Thoracic aorta (tissue), 2 donors: Measurements from ENCODE around the gene AAGAB. TPM values are rescaled to one million over a fixed set of nuclear protein-coding genes. Genes with fewer than 3 reads are reported as not detected.
A peak's percentile ranks its signal among the peaks of the same experiment; 100 is the strongest.

Experiments
- ATAC-seq: fragments of 150-250 bp; one replicate; pipeline ENCODE4 v1.8.0; 2017; ENCODE audit warnings: low read depth; ENCODE audit not compliant: insufficient number of reproducible peaks, low FRiP score
- DNase-seq: peaks from one replicate; pipeline ENCODE4 v3.0.0-alpha.2; 2020; ENCODE audit warnings: low spot score
- H3K27ac ChIP-seq, 2 donors: fragments of 200-600 bp; sonication (generic); 1 replicate in 1 of 2; 2 replicates in 1 of 2; pipeline ENCODE4 v1.5.1; 2016; ENCODE audit warnings: mild to moderate bottlenecking in 2 of 2, moderate library complexity in 2 of 2
- H3K27me3 ChIP-seq: fragments of 200-600 bp; sonication (generic); replicated peaks from 2 replicates; pipeline ENCODE4 v1.6.0; 2016; ENCODE audit warnings: mild to moderate bottlenecking; ENCODE audit not compliant: insufficient read depth
- H3K36me3 ChIP-seq: fragments of 200-600 bp; sonication (generic); one replicate; pipeline ENCODE4 v1.5.1; 2016
- H3K4me1 ChIP-seq, 2 donors: fragments of 200-600 bp; sonication (generic); 1 replicate in 1 of 2; 2 replicates in 1 of 2; pipeline versions ENCODE4 v1.5.1 to v1.6.0; 2016; ENCODE audit warnings: low read depth in 2 of 2, mild to moderate bottlenecking in 1 of 2; ENCODE audit not compliant: control insufficient read depth in 1 of 2
- H3K4me3 ChIP-seq: fragments of 200-600 bp; sonication (generic); 2 replicates; pipeline ENCODE4 v1.5.1; 2016; ENCODE audit warnings: mild to moderate bottlenecking
- H3K9me3 ChIP-seq: fragments of 200-600 bp; sonication (generic); 2 replicates; pipeline ENCODE4 v1.5.1; 2016
- CTCF ChIP-seq: fragments of 200-600 bp; sonication (generic); IDR thresholded peaks from one replicate; pipeline ENCODE4 v1.5.1; 2019; ENCODE audit warnings: antibody characterized with exemption
- total RNA-seq, 2 donors: library from RNA; depleted of rRNA; stranded (reverse); fragments of >200 nt; gene quantifications; one replicate each; pipeline versions ENCODE4 v1.1.0 to v1.2.3, GENCODE V29; 2016

AAGAB gene
- total RNA-seq, 2 donors from 2014 or later, result 26.0 to 26.7 TPM

GRCh38 chr15:67192185-67192820 lies 62.2 kb downstream of the AAGAB start:
- no peaks in the 10 kb centered on the region for H3K9me3 ChIP-seq
- peak overlapping the region; percentile 62 to 95 for H3K27ac ChIP-seq
- H3K4me1 ChIP-seq, result peaks cover 32 to 85% of the 10 kb centered on the region in 2 donors
- no peak overlapping the region for H3K4me3 ChIP-seq
- H3K27me3 ChIP-seq, result no peaks in the 10 kb centered on the region
- no peak for DNase-seq
- peaks cover 18% of the 10 kb centered on the region for H3K36me3 ChIP-seq
- ATAC-seq, result no peak
- TF ChIP-seq CTCF, result no peak

- H3K9me3 ChIP-seq, result no peaks in the 10 kb centered on the region
- H3K4me1 ChIP-seq, result peaks cover 41 to 87% of the 10 kb centered on the region in 2 donors
- ATAC-seq (no peak), DNase-seq (no peak)
- no peak overlapping the region for H3K4me3 ChIP-seq
- H3K36me3 ChIP-seq, result peaks cover 19% of the 10 kb centered on the region
- no peaks in the 10 kb centered on the region for H3K27me3 ChIP-seq
- peak overlapping the region; percentile 90 to 95 for H3K27ac ChIP-seq
- no peak for TF ChIP-seq CTCF
Observed at GRCh38 chr15:67190813-67191212, 63.6 kb downstream of the AAGAB start.

DNA sequence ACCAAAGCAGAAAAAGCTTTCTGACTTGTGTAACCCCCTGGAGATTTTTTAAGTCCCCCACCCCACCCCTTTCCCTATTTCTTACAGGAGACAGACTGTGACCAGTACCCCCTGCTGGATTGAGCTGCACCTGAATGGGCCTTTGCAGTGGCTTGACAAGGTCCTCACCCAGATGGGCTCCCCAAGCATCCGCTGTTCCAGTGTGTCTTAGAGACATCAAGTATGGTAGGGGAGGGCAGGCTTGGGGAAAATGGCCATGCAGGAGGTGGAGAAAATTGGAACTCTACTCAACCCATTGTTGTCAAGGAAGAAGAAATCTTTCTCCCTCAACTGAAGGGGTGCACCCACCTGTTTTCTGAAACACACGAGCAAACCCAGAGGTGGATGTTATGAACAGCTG lies 64.1 kb downstream of the AAGAB start:
- DNase-seq (no peak), ATAC-seq (no peak)
- Histone ChIP-seq H3K4me1 (peaks cover 43 to 88% of the 10 kb centered on the region in 2 donors), H3K4me3 (no peak overlapping the region), H3K27ac (peak overlapping the region; percentile 90 to 95), H3K9me3 (no peaks in the 10 kb centered on the region), H3K36me3 (peaks cover 19% of the 10 kb centered on the region), H3K27me3 (no peaks in the 10 kb centered on the region)
- TF ChIP-seq CTCF, result no peak

GRCh38 chr15:67189326-67190051 lies 65.0 kb downstream of the AAGAB start:
- ATAC-seq, result peak; percentile 72

More at GRCh38 chr15:67189326-67190051, 65.0 kb downstream of the AAGAB start:
- Histone ChIP-seq H3K4me3 (no peak overlapping the region), H3K36me3 (peaks cover 25% of the 10 kb centered on the region), H3K4me1 (peaks cover 38 to 87% of the 10 kb centered on the region in 2 donors), H3K27me3 (no peaks in the 10 kb centered on the region), H3K9me3 (no peaks in the 10 kb centered on the region), H3K27ac (peak overlapping the region; percentile 90 to 95)
- TF ChIP-seq CTCF, result no peak
- peak; percentile 87 for DNase-seq
